HG03457 (cell line): ENCODE results near the gene ZCCHC24.

Experiments used
- ATAC-seq: cut with Tn5 transposase; IDR thresholded peaks from one replicate; pipeline ENCODE4 v1.9.1; 2021; ENCODE audit warnings: moderate number of reproducible peaks; ENCODE audit not compliant: unreplicated experiment

The ZCCHC24 gene

DNA sequence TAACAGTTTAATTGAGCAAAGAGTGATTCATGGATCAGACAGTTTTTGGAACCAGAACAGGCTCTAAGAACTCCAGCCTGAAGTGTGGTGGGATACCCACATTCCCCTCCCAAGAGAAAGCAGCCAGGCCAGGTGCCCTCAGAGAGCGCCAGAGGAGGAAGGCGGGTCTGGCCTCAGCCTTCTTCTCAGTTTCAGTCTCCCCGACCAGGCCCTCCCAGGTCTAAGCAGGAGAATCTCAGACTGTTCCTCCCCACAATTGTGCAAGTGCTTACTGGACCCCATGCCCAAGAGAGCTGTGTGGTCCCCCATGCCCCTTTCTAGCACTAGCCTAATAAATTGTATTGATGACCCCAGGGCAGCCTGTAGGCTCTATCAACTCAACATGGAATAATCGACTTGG is 72.6 kb downstream of the ZCCHC24 start:
- ATAC-seq = no peak

DNA sequence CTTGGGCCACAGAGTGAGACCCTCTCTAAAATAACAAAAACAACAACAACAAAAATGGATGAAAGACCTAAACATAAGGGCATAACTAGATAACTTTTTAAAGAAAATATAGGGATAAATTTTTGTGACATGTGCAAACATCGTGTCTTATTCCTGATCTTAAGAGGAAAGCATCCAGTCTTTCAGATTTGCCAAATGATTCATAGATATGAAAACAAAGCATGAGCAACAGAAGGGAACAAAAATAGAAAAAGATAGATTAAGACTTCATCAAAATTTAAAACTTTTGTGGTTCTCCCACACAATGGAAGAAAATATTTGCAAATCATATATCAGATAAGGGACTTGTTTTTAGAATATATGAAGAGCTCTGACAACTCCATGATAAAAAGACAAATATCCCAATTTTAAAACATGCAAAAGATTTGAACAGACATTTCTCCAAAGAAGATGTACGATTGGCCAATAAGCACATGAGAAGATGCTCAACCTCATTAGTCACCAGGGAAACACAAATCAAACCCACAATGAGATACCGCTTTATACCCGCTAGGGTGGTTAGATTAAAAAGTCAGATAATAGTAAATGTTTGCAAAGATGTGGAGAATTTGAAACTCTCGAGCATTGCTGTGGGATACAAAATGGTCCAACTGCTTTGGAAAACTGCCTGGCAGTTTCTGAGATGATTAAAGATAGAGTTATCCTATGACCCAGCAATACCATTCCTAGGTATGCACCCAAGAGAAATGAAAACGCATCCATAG is 77.8 kb downstream of the ZCCHC24 start:
- no peak for ATAC-seq

DNA sequence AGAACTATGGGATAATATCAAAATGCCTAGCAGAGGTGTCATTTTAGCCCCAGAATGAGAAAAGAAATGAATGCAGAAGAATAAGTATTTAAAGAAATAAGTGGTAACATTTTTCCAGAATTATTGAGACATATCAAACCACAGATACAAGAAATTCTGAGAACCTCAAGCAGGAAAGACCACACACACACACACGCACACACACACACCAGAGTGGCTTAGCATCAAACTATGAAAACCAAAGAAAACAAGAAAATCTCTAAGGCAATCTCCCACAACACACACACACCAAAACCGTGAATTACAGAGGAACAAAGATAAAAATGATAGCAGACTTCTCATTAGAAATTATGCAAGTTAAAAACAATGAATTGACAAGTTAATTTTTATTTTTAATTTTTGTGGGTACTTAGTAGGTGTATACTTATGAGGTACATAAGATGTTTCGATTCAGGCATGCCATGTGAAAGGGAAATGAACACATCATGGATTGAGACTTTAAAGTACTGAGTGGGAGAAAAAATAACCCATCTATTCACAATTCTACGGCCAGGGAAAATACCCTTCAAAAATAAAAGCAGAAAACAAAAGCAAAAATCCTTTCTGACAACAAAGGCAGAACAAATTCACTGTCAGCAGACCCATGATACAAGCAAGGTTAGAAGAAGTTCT is 83.6 kb downstream of the ZCCHC24 start:
- no peak for ATAC-seq

DNA sequence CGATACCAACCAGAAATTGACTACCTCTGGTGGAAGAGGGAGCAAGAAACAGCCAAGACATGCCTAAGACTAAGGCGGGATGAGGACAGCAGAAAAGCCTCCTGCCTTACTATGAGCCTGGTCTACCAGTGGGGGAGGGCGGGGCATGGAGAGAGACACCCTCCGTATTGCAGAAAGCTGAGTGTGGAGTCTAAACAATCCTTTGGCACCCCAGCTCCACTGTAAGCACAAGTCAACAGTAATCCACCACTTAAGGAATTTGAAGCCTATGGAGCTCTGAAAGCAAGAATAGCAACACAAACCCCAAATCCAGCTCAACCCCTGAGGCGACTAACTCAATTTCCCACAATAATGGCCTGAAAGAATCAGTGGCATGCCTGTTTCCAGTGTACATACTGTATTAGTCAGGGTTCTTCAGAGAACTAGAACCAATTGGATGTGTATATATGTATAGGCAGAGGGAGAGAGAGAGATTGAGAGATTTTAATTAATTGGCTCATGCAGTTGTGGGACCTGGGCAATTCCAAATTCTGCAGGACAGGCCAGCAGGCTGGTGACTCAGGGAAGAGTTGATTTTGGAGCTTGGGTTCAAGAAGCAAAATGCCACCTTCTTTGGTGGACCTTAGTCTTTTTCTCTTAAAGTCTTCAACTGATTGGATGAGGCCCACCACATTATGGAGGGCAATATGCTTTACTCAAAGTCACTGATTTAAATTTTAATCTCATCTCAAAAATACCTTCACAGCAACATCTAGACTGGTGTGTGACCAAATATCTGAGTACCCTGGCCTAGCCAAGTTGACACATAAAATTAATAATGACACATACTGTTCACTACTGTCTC is 84.7 kb downstream of the ZCCHC24 start:
- no peak for ATAC-seq

DNA sequence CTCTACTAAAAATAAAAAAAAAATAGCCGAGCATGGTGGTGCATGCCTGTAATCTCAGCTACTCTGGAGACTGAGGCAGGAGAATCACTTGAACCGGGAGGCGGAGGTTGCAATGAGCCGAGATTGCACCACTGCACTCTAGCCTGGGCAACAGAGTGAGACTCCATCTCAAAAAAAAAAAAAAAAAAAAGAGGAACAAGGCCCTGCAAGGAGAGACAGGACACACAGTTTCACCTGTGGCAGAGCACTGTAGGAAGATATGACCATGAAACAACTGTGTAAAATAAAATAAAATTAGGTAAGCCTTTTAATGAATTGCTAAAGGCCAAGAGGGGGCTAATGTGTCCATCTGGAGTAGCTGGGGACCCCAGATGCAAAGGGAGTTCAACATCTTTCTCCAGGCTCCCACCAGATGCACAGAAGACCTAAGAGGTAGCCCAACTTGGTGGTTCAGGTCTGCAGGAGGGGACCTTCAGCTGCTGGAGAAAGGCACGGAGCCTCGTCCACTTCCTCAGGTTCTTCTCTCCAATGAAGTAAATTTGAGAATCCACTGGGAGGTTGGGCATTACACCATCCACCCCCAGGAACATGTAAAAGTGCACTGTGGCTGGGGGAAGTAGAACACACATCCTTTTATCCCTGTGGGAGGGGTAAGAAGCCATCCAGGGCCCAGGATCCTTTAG is 85.5 kb downstream of the ZCCHC24 start:
- ATAC-seq = no peak

DNA sequence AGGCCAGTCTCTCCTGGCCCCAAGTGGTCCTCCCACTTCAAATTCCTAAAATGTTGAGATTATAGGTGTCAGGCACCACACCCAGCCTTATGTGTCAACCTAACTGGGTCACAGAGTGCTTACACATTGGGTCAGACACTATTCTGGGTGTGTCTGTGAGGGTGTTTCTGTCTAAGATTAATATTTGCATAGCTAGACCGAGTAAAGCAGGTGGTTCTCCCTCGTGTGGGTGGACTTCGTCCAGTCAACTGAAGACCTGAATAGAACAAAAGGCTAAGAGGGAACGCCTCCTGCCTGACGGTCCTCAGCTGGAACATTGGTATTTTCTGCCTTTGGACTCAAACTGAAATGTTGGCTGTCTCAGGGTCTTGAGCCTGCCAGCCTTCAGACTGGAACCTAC is 86.6 kb downstream of the ZCCHC24 start:
- no peak for ATAC-seq

DNA sequence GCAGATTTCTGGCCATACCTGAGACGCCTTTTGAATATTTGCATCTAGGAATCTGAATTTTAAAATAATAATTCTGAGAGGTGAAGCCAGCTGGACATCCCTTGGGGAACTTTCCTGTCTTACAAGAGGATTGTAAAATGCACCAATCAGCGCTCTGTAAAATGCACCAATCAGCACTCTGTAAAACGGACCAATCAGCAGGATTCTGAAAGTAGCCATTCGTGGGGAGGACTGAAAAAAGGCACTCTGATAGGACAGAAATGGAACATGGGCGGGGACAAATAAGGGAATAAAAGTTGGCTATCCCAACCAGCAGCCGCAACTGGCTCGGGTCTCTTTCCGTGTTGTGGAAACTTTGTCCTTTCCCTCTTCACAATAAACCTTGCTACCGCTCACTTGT is 88.2 kb downstream of the ZCCHC24 start:
- ATAC-seq = no peak

DNA sequence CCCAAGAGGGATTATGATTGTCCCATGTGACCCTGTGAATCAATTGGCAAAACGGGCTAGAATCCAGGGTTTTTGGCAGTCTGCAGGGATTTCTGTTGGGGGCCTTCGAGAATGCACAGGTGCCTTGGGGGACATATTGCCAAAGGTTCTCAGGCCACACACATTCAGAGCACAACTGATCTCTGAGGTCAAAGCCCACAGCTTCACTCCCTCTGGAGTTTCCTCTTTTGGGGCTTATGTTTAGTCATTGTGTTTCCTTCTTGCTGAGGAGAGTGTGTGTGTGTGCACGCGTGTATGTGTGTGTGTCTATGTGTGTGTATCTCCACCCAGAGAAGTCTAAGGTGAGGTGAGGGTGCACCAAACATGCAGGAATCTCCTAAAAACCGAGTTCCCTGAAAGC is 89.3 kb downstream of the ZCCHC24 start:
- no peak for ATAC-seq

DNA sequence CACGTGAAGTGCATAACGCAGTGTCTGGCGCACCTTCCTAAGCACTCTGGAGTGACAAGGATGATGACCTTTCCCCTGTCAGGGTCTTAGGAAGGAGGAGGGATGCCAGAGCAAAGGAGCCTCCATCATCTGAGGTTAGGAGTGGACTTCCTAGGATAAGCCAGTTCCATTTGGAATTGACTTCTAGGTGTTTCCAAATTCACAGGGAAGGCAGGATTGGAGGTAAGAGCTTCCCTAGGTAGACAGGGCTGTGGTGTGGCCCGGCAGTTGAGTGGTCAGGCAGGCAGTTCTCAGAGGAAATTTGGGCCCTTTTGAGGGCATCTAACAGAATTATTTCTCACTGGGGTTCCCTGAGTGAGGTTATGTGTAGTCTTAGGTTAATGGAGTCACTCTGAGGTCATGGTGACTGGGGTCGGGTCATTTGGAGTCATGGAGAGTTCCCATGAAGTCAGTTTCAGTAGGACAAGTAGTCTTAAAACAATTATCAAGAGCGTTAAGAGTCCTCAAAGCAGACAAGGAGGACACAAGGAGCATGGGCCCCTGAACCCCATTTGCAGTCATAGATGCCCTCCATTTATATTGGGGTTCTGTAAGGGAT is 89.9 kb downstream of the ZCCHC24 start:
- ATAC-seq = no peak

DNA sequence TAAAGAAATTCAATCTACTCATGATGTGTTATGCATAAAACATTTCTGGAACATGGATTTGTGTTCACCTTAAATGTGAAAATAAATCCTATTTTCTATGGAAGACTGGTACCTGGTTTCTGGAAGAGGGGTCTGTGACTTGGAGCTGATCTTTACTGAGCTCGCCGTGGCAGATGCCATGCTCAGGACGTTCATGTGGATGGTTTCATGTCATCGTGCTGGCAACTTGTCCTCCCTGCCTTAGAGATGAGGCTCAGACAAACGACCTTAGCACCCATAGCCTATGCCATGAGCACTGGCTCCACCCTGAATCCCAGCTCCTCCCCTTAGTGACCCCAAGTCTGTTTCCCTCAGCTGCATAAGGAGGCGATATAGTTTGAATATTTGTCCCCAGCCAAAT is 90.8 kb downstream of the ZCCHC24 start:
- ATAC-seq = no peak

DNA sequence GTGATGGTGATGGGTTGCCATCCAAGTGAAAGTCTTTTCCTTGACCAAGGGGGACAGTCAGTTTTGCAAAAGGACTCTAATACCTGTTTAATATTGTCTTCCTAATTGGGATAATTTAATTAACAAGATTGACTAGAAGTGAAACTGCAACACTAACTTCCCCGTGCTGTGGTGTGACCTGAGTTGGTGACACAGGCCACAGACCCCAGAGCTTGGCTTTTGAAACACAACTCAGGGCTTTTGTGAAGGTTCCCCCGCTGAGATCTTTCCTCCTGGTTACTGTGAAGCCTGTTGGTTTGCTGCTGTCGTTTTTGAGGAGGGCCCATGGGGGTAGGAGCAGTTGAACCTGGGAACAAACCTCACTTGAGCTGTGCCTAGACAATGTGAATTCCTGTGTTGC is 91.3 kb downstream of the ZCCHC24 start:
- no peak for ATAC-seq

DNA sequence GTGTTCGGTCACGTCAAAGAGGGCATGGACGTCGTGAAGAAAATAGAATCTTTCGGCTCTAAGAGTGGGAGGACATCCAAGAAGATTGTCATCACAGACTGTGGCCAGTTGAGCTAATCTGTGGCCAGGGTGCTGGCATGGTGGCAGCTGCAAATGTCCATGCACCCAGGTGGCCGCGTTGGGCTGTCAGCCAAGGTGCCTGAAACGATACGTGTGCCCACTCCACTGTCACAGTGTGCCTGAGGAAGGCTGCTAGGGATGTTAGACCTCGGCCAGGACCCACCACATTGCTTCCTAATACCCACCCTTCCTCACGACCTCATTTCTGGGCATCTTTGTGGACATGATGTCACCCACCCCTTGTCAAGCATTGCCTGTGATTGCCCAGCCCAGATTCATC is 91.7 kb downstream of the ZCCHC24 start:
- ATAC-seq = no peak

DNA sequence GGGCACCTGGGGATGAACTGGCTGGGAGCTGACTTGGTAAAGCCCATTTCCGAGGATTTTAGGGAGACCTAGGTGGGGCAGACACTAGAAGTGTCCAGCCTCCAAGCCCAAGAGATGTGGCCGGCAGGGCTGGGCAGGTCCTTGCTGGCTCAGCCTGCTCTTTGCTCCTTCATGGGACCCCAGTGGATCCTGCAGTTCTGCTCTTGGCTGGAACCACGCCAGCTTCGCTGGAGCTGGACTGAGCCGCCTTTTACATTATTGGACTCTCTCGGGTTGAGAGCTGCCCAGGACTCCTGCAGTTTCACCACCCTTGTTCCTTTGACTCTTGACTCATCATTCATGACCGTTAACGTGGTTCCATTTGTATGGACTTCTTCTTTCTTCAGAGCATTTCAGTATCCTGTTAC is 92.4 kb downstream of the ZCCHC24 start:
- ATAC-seq = no peak

DNA sequence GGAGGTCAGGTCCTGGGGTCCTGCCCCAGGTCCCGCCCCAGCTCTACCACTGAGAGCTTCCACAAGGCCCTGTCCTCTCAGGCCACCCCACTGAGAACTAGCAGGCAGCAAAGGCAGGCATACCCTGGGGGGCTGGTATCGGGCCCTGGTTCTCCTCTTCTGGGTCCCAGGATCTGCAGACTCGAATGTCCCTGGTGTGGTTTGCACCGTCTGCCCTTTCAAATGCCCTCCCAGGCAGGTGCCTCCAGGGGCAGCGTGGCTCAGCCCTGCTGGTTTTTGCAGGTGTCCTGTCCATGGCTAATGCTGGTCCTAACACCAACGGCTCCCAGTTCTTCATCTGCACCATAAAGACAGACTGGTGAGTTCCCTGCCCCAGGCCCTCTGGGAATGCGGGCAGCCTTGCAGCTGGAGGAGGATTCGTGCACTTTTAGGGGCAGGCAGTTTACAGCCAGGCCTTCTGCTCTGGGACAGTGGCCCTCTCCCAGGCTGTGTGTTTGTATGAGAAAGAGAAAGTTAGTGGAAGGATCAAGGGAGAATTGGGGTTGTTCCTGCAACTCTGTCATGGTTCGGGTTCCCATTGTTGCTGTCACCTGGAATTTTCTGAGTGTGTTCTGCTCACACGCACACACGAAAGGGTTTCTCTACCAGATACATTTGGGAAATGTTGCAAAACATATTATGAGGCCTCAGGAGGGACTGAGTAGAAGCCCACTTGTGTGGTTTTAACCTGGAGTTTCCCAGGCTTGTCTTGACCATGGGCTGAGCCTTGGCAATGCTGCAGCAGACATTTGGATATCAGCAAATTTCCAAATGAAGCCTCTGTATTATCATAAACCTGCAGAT is 93.2 kb downstream of the ZCCHC24 start:
- no peak for ATAC-seq

DNA sequence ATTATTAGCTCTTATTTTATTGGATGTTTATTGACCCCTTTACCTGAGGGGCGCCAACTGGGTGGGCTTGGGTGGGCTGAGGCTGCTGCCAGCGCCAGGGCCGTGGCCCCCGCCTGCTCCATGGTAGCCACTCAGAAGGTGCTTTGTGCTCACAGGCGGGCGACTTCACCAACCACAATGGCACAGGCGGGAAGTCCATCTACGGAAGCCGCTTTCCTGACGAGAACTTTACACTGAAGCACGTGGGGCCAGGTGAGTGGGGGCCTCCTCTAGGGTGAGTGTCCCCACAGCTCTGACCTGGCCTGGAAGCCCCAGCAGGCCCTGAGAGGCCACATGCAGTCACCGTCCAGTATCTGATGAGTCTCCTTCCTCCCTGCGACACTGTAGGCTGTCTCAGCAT is 94.1 kb downstream of the ZCCHC24 start:
- no peak for ATAC-seq

DNA sequence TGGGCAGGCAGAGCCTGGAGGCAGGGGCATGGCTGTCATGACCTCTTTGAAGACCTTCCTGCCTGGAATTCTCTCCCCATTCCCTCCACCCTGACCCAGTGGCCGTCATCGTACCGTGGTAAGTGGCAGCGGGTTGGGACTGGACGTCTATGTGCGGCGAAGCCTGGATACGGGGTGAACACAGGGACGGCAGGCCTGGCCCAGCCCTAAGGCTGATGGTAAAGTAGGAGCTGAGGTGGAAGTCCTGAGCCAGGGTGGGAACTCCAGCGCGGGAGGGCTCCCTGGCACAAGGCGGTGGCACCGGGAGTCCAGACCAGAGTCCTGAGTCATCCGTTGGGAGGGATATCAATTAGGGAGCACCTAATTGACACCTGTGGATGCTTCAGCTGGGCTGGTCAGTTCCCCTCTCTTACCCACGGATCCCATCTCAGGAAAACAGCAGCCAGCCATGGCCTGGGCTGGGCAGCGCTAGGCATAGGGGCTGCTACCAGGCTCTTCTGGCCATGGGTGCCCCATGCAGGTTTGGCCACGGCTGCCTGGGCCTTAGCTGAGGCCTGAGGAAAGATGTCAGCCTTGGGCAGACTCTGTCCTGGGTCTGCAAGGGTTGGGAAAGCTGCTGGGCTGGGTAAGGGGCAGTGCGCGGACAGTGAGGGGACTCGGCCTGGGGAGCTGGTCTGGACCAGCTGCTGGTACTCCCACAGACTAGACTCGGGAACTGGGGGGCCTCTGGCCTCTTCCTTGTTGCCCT is 94.8 kb downstream of the ZCCHC24 start:
- no peak for ATAC-seq

DNA sequence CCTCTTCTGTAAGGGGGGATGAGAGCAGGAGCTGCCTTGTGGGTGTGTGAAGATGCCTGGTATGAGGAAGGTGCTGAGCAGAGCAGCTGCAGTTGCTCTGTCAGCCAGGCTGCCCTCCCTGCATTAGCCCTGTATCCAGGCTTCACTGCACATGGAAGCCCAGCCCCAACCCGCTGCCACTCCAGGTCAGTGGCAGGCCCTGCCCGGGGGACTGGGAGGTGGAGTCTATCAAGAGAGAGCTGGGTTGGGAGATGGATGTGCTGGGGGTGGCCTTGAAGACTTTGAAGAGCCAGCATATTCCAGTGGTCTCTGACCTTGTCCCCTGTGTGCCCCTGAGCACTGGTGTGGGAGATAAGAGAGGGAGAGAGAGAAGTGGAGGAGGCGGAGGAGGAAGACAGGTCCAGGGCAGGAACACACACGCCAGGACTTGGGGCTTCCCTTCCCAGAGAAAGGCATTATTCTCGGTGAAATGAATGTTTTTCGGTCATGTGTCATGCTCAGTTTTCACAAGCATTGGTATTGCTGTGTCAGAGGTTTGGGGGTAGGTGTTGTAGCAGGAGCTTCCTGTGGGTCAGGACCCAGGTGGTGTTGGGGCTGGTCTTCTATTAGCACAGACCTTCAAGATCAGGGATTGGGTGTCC is 95.5 kb downstream of the ZCCHC24 start:
- ATAC-seq = no peak

DNA sequence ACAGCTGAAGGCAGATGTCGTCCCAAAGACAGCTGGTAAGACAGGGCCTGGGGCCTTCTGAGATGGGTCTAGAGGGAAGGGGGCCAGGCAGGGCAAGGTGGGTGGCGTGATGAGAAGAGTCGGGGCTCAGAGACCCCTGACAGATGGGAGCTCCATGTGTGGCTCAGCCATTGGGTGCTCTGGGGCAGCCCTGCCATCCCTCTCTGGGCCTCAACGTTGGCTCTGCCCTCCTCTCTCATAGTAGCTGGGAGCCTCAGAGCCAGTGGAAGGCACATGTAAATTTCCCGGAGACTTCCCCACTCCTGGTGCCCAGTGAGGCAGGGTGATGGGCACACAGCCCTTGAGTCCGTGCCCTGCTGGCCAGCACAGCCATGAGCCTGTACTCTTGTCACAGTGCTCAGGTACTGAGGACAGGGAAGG is 96.3 kb downstream of the ZCCHC24 start:
- no peak for ATAC-seq

DNA sequence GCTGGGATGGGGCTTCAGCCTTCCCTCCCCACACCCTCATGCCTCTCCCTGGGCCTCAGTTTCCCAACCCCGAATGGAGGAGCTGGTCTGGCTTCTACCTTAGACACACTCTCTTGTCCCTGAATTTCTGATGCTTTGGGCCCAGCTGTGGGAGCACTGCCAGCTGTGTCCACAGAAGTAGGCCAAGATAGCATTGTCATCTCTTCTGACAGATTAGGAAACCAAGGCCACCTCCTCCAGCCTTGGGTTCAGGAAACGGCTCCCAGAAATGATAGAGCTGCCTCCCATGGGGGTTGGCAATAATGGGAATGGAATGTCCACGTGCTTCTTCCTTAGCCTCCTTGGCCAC is 96.8 kb downstream of the ZCCHC24 start:
- ATAC-seq = no peak
